Activated CD8-positive, alpha-beta memory T cell treated with anti-CD3 and anti-CD28 coated beads for 36 hours (primary cell): ENCODE data around the gene MAPRE2. TPM values are rescaled to one million over a fixed set of nuclear protein-coding genes. Genes with fewer than 3 reads are reported as not detected.
"Not testable (repeated sequence)": the region's sequence is repeated elsewhere in the genome, so short reads cannot be mapped to it uniquely, and the experiment has no call there.

Experiments
- CTCF ChIA-PET: fragments of 350-600 bp; sonication (Branson Sonifier 250); formaldehyde crosslinking; loops from one replicate; lab custom pipeline; 2021; ENCODE audit warnings: antibody characterized with exemption; lab: Charles Lee
- POLR2A ChIA-PET: fragments of 350-600 bp; sonication (Branson Sonifier 250); formaldehyde crosslinking; loops from one replicate; lab custom pipeline; 2021; ENCODE audit warnings: antibody characterized with exemption; lab: Charles Lee
- total RNA-seq, 2 experiments: library from RNA; stranded (reverse); gene quantifications; one replicate each; pipeline ENCODE4 v1.2.3, GENCODE V29; 2021

MAPRE2 gene
- total RNA-seq, 2 experiments from 2014 or later, result 49.0 to 50.9 TPM

DNA sequence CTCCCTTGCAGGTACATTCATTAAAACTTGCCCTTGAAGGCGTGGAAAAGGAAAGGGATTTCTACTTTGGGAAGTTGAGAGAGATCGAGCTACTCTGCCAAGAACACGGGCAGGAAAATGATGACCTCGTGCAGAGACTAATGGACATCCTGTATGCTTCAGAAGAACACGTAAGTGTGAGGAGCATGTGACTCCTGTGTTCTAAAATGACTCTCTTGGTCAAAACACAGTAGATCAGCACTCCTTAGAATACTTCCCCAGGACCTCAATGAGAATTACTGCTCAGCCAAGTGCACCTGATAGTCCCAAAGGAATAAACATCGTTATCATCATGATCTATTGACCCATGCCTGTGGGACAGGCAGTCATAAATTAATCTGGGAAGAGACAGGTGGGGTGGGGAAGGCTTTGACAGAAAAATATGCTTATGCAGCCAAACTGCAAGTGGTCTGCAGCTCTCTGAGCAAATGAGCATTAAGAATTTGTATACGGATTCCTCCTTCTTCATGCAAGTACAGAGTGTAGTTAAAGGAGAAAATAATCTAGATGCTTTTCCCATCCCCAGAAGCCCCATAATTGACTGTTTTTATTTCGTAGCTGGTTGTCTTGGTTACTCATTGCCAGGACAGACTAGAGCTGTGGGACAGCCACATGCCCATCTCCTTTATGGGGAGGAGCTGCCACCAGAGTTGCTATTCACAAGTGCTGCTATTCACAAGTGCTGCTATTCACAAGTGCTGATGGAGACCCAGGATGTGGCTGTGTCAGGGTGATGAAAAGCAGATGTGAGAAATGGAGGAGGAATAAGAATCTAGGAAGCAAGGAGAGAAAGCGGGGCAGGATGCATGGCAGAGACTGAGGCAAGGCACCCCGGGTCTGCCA is 91.0 kb downstream of the MAPRE2 start:
- POLR2A ChIA-PET, result no interaction called here
- CTCF ChIA-PET, result no interaction called here

- ChIA-PET POLR2A (no interaction called here), CTCF (no interaction called here)
These were observed 93.0 kb downstream of the MAPRE2 start for GRCh38 chr18:35134190-35134730.

DNA sequence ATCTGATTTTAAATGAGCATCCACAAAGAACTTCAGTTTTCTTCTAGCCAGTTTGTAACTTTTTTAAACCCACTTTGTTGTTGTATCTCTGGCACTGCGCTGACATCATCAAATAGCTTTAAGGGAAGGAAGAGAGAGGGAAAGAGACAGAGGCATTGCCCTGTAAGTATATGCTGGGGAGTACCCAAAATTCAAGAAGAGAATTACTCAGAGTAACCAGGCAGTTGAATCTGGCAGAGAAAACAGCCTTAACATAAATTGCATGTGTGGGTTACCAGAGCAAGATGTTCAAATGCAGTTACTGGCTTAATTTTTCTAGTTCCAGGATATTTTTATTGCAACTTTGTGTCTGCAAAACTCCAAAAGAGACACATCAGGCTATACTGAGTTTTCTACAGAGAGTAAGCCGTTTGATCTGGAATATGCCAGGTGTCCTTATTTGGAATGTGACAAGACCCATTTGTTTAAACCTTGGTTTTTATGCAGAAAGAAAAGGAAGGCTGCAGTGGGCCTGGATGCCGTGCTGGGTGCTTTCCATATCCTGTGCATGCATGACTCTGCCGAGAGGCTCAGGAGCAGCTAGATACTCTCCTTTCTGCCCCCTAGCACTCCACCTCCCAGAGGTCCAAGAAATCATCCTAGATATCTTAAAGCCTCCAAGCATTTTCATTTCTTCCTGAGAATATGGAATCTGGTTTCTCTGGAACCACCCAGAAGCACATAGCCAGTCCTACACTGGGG is 93.7 kb downstream of the MAPRE2 start:
- ChIA-PET POLR2A (no interaction called here), CTCF (no interaction called here)

- CTCF ChIA-PET, result no interaction called here
- POLR2A ChIA-PET, result no interaction called here
These were observed 95.0 kb downstream of the MAPRE2 start for GRCh38 chr18:35136248-35136647.

DNA sequence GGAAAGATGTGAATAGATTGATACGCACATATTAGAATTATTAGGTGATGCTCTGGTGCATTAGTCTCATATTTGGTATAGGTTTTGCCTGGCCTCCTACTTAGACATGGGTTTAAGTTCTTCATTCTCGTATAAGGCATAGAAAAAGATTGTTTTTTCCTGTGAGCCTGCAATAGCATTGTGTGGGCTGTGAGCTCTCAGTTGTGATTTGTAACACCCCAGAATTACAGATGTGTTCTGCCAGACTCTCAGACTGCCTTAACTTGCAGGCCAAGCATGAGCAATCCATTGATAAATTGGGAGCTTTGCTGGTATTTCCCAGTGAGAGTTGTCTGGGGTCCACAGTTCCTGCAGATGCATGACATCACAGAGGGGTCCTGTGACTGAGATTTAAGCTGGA is 95.7 kb downstream of the MAPRE2 start:
- ChIA-PET POLR2A (no interaction called here), CTCF (no interaction called here)

- ChIA-PET CTCF (no interaction called here), POLR2A (no interaction called here)
These were observed 96.4 kb downstream of the MAPRE2 start for GRCh38 chr18:35137632-35138031.

- POLR2A ChIA-PET, result no interaction called here
- CTCF ChIA-PET, result no interaction called here
These were observed 97.6 kb downstream of the MAPRE2 start for GRCh38 chr18:35138773-35139172.

- POLR2A ChIA-PET, result no interaction called here
These were observed 98.3 kb downstream of the MAPRE2 start for GRCh38 chr18:35139517-35139916.

DNA sequence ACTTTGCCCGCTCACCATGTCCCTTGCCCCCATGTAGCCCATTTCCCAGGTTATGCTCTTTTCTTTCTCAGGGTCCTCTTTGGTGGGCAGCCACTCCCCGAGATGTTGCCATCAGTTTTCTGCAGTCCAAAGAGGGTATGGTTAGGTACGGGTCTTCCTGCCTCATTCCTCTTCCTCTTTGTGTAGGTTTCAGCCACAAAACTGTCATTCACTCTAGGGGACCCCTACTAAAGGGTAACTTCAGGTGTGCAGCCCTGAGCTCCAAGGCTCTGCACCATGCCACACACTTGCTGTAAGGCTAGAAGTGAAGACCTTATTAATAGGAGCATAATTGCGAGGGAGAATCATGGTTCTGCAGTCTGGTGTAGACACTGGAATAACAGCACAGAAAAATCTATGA is 99.9 kb downstream of the MAPRE2 start:
- ChIA-PET POLR2A (no interaction called here), CTCF (interaction anchor here (1.7 kb wide), 1 partner anchor 134 kb away, joined by 4 read pairs; no protein-coding TSS in a partner anchor)

More at GRCh38 chr18:35139517-35139916, 98.3 kb downstream of the MAPRE2 start:
- CTCF ChIA-PET, result no interaction called here

GRCh38 chr18:35141567-35142274 is 100.5 kb downstream of the MAPRE2 start:
- ChIA-PET POLR2A (no interaction called here), CTCF (interaction anchor here (1.7 kb wide), 1 partner anchor 135 kb away, joined by 4 read pairs; no protein-coding TSS in a partner anchor)

DNA sequence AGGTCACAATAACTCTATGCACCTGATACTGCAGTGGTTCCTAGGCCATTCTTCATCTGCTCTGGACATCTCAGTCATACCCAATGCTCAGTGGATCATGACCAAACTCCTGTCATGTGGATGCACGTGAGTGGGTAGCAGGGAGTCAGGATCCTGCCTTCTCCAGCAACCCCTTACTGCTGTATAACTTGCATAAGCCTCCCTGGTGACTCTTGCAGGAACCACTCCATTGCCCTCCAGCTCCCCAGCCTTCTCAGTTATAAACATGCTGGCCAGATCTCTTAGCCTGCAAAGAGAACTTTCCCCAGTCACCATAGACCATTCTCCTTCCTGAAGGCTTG is 101.0 kb downstream of the MAPRE2 start:
- ChIA-PET CTCF (interaction anchor here (1.7 kb wide), 2 partner anchors 114 to 136 kb away, joined by 4 read pairs; no protein-coding TSS in a partner anchor), POLR2A (no interaction called here)

DNA sequence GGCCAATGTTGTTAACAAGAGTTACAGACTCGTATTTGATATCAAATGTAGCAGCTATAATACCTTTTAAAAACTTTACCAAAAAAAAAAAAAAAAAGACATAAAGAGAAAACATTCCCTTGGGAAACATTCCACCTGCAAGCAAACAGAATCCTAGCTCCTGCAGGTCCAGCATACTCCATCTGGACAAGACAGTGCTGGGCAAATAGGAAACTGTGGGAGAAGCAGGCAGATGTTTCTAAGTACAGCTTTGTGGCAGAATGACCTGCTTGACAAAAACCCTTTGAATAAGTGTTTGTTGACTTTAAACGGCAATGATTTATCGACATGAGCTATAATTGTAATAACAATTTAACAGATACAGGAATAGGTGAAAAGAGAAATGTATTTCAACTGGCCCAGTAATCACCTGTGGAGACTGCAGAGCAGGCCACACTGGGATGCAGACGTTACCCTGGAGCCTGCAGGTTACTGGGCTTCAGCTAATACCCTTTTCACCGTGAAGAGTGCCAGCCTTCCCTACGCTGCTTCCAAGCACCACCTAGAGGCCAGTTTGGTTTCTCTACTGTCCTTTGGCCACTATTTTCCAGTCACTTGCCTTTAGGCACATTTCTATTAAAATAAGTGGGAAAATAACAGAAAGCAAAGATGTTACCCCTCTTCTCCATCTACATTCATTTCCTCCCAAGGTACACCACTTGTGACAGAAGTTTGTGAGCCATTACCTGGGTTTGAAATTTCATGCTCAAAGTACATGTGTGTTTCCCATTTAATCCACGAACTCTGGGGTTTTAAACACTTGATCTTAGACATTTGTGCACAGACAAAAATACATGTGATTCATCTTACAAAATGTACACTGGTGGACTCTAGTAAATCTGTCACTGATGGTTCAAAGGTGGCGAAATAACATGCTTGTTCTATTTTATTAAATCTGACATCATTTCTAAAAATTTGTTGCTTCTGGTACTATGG is 102.7 kb downstream of the MAPRE2 start:
- POLR2A ChIA-PET, result interaction anchor here (0.6 kb wide), 1 partner anchor 23 kb away, joined by 3 read pairs; no protein-coding TSS in a partner anchor
- CTCF ChIA-PET, result interaction anchor here (0.6 to 1.7 kb wide), 10 partner anchors 14 to 260 kb away, joined by 3 to 6 read pairs (median 4); no protein-coding TSS in a partner anchor

GRCh38 chr18:35144698-35145097 is 103.5 kb downstream of the MAPRE2 start:
- CTCF ChIA-PET, result no interaction called here

DNA sequence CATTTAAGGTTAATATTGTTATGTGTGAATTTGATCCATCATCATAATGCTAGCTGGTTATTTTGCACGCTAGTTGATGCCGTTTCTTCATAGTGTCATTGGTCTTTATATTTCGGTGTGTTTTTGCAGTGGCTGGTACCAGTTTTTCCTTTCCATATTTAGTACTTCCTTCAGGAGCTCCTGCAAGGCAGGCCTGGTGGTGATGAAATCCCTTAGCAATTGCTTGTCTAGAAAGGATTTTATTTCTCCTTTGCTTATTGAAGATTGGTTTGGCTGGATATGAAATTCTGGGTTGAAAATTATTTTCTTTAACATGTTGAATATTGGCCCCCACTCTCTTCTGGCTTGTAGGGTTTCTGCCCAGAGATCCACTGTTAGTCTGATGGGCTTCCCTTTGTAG is 109.0 kb downstream of the MAPRE2 start:
- POLR2A ChIA-PET, CTCF ChIA-PET: not testable (repeated sequence)

More at GRCh38 chr18:35144698-35145097, 103.5 kb downstream of the MAPRE2 start:
- POLR2A ChIA-PET, result no interaction called here

- POLR2A ChIA-PET, result no interaction called here
- CTCF ChIA-PET, result no interaction called here
These were observed 112.5 kb downstream of the MAPRE2 start for GRCh38 chr18:35153609-35154272.

DNA sequence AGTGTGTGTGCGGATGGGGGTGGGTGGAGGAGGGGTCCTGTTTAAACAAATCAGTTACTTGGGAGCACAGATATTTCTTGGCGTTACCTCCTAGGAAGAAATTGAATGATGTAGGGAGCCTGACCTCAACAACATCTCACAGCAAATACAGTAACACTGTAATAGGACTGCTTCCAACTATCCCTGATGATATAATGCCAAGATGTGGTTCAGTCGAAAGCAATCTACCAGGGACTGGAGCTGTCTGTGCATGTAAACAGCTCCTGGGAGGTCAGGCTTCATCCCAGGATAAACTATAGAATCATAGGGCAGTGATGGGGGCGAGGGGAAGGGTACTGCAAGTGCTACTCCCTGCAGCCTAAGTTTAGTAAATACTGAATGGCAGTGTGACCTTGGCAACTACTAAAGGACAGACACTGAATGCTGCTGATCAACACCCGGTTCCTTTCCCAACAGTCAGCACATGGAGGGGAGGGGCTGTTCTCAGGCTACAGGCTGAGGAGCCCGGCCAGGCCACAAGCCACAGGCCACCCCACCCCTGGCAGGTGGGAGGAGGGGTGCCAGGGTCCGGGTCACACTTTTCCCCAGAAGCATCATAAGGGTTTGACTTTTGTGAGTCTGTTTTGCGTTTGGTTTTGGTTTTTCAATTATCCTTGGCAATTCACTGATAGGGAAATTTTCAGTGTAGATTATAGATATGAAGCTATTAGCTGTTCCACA is 114.3 kb downstream of the MAPRE2 start:
- CTCF ChIA-PET, result no interaction called here
- POLR2A ChIA-PET, result no interaction called here

DNA sequence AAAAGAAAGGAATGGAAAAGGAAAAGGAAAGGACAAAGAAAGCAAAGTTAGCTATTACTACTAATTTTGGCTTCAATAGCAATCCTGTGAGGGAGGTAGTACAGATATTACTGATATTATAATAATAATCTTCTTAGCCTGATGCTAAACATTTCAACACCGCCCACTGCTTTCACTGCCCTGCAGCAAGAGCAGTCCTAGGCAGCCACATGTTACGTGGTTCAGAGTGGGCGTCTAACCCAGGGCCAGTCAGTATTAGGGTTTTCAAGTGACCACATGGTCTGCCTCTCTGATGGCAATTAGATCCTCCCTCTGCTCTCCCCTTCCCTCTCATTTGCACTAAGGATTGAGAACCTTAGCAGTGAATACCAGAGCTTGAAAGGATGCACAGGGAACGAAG is 116.0 kb downstream of the MAPRE2 start:
- CTCF ChIA-PET, result no interaction called here
- POLR2A ChIA-PET, result no interaction called here
